ENCODE measurements around the gene ORM2.

Gene ORM2

DNA sequence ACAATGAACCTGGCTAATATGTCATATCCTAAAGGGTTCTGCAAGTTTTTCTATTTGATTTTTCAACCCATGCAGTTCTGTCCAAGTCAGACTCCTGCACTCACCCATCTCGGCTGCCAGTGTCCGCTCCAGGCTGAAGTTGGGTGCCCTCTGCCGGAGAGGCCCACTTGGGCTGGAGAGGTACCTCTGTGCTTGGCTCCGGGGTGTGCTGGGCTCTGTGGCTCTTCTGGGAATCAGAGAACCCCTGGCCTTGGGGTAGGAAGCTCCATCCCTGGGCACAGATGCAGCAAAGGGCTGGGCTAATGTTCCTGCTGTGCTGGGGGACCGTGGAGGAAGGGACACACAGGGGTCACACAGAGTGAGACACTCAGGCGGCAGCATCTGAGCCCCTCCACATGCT, 26.2 kb downstream of the ORM2 start:
- no peak for DNase-seq

DNA sequence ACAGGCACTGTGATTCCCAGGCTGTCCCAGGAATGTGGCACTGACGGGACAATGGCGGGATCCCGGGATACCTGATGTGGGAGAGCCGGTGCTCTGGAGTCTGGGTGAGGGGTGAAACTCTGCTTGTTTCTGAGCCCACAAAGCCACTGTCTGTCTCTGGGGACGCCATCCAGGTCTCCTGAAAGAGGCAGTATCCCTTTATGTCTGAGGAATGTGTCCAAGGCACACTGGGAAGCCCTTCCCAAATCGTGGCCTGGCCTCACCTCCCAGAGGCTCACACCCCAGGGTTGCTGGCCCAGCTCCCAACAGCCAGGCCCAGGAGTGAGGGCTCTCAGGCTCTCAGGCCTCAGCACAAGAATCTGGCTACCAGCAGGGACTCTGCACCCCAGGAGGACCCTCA, 27.1 kb downstream of the ORM2 start:
- DNase-seq, result no peak

DNA sequence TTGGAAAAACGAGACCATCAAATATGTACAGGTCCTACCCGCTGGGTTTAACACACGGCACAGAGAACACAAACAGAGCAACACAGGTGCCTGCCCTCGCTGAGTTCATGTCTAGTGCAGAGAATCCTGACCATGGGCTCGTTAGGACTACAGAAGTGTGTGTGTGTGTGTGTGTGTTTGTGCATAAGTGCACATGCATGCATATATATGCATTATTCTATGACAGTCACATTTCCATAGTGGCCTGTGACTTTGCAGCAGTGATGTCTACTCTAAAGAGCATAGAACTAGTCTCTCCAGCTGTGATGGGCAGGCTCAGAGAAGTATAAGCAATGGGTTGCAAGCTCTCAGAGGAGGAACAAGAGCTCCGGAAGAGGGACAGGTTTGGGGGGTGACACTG, 27.7 kb downstream of the ORM2 start:
- no peak for DNase-seq

DNA sequence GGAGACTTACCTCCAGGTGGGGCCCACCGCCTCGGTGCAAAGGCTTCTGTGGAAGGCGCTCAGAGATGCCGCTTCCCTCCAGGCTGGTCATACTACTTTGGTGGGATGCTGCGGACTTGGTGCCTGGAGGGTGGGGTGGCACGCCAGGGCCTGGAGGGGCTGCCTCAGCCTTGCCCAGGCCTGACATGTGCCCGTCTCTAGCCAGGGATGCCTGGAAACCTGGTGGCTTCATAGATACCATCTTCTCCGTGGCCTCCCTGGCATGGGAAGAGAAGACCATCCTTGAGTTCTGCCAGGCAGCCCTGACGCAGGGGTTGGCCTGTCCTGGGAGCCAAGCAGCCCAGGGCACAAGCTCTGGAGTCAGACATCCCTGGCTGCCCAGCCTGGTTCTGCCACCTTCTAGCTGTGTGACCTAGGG, 28.3 kb downstream of the ORM2 start:
- no peak for DNase-seq

DNA sequence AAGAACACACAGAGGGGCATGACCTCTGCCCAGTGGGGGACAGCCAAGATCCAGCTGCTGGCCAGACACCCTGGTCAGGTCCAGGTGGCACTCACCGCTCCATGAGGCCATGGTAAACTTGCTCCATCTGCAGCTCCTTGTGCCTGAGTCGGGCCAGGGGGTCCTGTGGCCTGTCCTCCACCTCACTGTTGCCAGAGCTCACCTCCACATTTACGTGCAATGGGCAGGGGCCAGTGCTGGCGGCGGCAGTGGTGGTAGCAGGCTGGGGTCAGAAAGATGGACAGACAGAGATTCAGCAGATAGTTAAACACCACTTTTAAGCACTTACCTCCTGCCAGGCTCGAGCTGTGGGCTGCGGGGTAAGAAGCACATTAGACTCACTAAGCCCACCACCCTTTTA, 30.1 kb downstream of the ORM2 start:
- no peak for DNase-seq

DNA sequence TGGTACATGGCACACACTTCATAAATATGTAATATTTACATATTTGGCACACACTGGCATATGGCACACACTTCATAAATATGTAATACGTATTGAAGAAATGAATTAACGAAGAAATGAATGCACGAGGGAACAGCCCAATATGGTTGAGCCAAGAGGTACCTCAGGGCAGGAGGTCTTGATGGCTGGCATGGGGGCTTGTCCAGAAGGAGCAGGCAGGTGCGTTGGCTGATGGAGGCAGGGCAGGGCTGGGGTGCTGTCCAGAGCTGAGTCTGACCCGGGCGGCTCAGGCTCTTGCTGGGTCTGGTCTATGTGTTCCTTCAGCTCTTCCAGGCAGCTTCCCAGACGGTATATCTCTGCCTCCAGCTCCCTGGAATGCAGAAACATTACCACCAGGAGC, 31.9 kb downstream of the ORM2 start:
- no peak for DNase-seq

DNA sequence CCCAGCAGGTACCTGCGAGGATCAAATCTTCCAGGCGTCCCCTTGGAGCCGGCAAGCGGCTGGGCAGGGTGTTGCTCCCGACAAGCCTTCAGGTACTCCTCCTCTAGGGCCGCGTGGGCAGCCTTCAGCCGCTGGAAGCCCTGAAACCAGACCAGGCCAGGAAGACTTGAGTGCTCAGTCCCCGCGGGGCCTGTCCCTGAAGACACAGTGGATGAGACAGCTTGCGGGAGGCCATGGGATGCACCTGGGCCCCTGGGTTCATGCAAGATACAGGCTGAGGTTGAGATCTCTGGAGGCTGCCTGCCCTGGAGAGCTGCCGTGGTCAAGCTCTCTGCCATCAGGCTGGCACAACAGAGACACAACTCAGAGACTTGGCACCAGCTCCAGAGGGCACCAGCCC, 32.7 kb downstream of the ORM2 start:
- DNase-seq, result no peak

DNA sequence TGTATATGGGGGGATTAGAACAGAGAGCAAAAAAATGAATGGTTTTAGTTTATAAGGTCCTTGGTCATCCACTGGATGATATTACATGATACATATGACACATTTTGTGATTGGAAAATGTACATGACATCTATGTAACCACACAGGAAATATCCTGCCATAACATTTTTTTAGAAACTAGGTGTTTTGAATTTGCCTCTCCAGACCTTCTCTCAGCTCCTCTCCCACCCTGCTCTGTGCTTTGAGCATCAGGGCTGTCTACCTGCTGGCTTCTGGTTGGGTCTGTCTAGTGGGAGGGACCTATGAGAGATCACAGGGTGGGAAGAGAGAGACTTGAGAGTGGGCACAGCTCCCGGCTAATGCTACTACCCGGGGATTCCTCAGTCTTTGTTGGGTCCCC, 33.8 kb downstream of the ORM2 start:
- no peak for DNase-seq

DNA sequence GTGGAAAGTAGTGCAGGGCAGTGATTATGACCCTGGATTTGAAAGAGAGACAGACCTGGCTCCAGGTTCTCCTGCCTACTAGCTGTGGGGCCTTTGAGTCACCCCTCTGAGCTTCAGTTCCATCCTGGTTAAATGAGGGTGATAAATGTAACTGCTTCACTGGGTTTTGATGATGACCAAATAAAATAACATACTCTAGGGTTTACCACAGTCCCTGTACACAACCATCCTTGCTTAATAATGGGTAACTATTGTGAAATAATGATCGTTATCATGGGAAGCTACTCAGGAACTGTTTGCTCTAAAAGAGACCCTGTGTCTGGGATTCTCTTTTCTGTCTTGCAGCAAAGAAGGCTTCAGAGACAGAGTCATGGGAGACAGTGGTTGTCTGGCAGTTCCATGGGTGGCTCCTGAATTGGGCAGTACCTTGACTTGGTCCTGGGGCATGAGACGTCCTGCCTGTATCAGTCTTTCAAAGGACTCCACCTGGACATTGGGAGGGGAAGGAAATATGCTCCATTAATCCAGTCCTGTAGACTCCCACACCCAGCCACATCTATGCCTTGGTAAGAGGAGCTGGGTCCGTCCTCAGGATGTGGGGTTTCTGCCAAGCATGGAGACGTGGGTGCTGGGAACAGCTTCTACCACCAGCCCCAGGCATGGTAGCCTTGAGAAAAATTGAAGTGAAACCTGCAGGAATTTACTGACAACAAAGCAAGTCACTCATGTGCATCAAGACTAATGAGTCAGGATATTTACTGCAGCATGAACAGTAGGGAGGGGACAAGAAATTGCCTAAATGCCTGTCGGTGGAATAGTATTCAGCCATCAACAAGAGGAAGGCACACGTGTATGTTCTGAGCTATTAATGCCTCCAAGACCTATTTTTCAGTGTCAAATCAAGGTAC, 34.7 kb downstream of the ORM2 start:
- no peak for DNase-seq

DNA sequence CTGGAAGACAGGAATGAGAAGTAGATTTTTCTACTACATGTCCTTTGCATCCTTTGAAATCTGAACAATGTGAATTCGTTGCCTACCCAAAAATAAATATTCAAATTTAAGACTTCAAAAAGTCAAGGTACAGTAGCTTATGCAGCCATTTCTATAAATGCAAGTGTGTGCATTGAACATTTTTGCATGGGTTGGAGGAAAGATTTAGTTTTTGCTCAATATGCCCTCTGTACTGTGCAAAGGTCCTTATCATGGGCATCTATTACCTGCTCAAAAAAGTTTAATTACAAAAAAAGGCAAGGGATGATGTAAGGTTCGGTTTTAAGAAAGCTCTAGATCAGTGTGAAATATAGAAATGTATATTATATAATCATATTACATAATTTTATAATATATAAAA, 35.5 kb downstream of the ORM2 start:
- no peak for DNase-seq

DNA sequence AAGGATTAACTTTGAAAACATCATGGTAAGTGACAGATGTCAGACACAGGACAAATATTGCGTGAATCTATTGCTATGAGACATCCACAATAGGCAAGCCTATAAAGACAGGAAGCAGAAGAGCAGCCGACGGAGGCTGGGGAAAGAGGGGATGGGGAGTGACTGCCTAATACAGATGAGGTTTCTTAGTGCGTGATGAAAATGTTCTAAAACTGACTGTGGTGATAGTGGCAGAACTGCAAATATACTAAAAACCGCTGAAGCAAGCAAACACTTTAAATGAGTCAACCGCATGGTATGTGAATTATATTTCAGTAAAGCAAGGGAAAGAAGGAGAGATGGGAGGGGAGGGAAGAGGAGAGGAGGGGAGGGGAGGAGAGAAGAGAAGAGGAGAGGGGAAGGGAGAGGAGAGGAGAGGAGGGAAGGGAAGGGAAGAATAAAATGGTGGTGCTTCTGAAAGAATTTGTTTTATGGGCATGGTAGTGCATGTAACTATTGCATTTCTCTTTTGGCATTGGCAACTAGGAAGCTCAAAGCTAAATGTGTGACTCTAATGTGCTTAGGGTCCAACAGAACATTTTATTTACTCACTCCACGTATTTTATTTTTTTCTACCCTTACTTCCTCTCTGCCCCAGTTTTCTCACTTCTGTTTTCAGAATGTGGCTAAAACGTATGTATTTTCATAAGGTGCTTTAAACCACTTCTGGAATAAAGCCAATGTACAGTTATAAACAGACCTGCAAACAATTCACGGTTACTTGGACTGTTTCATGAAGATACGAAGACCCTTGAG, 36.9 kb downstream of the ORM2 start:
- no peak for DNase-seq

DNA sequence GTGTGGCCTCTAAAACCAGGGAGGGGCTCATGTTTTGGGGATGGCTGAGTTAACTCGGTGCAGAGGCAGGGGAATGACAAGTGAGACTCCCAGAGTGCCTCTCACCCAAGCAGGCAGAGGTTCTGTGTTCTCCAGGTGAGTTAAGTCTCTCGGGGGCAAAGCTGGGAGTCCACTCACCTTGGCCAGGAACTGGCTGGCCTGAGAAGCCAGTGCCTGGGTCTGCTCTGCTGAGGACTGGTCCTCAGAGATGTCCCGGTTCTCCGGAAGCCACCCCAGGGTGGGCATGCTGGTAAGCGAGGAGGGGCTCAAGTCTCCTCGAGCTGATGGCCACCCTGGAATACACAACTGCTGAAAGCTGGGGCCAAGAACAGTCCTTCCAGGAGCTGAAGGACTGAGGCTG, 37.7 kb downstream of the ORM2 start:
- no peak for DNase-seq

DNA sequence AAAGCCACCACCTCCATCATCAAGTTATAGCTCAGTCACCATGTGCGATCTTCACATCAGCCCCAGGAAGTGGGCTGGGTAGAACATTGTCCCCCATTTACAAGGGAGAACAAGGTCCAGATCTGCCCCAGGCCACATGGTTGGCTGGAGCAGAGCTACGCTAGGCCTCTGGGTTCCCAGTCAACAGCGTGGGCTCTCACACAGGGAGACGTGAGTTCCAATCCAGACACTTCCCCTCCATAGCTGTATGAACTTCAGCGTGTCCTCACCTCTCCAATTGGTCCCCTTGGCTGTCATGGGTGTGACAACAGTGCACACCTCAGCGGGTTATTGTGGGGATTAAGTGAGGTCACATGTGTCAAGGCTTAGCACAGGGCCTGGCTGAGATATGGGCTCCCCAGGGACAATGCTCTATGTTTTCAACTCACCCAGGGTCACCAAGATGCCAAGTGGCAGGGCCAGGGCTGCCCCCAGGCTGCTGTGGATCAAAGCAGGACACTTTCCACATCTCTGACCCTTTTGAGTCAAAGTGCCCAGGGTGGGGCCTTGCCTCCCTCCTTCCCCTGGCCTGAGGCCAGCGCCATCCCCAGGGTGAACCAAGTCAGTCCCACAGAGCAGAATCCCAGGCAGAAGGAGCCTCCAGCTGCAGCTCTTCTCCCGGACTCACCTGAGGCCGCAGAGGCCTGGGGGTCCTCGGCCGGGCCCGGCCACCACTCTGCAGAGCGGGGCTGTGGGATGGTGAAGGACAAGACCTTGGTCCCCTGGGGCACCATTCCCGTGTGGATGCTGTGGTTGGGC, 38.3 kb downstream of the ORM2 start:
- DNase-seq, result no peak

DNA sequence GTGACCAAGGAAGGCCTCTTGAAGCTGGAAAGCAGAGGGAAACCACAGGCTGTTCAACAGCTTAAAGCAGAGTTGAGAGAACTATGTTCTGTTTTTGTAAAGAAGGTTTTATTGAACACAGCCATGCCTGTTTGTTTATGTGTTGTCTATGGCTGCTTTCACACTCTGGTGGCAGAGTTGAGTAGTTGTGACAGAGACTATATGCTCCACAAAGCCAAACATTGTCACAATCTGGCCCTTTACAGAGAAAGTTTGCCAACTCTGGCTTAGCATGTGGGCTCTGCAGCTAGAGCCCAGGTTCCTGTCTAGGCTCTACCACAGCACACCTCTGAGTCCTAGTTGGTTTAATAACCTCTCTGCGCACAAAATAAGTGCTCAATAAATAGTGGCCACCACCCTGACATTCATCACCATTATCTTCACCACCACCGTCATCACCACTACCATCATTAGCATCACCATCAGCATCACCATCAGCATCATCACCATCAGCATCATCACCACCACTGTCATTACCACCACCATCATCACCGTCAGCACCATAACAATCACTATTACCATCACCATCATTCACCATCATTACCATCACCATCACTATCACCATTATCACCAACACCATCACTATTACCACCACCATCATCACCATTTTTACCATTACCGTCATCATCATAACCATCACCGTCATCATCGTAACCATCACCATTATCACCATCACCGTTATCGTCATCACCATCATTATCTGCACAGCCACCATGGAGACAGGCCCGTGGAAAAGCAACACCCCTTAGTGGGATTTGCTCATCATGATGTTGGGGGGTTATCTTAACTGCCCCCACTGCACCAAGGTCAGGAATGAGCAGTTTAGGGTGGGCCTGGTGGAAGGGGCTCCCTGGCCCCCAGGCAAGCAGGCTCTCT, 39.8 kb downstream of the ORM2 start:
- no peak for DNase-seq

DNA sequence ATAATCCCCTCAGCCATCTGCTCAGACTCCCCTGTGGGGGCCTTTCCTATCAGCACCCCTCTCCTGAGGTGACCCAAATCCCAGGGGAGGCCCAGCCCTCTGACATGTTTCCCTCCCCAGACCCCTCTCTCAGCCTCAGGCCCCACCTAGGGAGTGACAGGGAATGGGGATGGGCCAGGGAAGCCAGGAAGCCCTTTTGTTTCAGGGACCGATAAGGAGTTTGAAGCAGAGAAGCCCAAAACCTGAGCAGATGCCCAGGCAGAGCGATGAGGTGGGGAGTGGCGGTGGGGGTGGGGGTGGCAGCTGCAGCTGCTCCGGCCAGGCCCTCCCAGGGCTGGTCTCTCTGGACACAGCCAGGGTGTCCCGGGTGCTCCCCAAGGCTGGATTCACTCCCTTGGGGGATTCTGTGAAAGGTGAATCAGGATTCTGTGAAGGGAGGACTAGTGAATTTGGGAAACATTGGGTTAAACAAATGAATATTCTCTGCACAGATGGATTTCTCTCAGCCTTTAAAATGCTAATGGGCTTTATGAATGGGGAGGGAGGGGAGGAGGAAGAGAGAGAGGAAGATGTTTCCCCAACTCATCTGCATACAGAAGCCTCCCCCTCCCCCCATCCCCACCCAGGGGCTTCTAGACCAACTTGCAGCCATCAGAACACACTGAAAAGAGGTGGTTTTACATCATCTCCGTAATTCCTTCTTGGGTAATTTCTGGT, 40.7 kb downstream of the ORM2 start:
- no peak for DNase-seq

DNA sequence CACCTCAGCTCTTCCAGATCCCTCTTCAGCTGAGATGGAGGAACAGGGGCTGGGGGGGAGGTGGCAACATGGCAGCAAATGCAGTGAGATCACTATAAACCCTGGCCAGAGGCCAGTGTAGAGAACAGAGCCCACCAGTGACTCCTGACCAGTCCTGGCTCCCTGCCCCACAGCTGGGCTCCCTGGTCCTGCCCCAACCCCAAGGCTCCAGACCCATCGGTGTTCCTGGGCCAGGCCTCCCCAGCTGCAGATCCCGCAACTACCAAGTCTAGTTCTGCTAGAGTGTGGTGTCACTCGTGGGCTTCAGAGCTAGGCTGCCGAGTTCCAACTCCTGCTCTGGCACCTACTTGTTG, 41.3 kb downstream of the ORM2 start:
- no peak for DNase-seq

DNA sequence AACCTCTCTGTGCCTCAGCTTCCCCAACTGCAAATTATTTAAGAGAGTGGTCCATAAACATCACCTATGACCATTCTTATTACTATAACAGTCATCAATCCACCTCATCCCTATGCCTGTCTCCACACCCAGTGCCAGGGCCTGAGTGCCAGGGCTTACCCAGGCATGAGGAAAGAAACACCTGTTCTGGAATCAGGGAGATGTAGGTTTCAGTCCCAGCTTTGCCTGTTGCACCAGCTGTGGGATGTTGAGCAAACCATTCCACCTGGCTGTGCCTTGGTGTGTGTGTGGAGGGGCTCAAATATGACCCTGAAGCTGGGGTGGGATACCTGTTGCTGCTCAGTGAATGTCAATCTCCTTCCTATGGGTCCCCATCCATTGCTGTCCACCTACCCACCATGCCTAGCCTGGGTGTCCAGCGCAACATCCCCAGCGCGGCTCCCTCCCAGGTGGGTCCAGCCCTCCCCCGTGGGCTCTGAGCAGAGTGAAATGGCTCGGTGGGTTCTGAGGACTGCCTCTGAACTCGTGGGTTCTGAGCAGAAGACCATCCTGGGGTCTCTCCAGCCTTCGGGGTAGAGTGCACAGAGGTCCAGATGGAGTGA, 41.8 kb downstream of the ORM2 start:
- DNase-seq, result no peak

DNA sequence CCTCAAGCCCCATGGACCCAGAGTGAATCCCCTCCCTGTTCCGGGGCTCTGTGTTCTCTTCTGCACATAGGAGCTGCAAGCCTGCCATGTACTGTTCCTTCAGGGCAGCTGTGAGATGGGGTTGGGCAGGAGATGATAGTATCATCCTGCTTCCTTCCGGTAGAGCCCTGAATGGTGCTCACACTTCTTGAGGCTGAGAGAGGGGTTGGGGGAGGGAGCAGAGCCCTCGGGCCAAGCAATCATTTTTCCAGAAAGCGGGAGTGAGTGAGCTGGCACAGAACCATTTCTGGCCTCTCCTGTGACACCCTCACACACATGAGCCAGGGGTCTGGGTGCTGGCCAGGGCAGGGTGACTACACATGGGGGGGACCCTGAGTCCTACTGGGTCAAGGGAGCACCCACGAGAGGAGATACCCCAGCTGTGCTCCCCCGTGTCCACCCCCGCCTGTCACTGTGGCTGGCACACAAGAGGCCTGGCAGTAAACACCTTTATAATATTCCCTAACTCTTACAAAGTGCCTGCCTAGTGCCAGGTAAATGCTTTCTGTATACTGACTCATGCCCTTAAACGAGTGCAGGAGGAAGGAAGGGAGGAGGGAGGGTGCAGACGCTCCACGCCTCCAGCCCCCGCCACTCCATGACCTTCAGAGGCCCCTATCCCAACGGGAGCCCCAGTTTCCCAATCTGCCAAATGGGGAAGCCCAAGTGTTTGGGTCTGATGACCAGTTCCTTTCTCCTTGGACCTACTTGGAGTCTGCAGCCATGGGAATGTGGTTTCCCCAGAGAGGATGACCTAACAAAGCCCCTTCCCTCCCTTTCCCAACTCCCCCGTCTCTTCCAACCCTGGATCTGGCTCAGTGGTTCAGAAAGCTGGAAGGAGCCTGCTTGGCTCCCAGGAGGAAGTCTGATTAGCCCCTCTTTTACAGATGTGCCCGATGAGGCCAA, 42.6 kb downstream of the ORM2 start:
- DNase-seq, result no peak

DNA sequence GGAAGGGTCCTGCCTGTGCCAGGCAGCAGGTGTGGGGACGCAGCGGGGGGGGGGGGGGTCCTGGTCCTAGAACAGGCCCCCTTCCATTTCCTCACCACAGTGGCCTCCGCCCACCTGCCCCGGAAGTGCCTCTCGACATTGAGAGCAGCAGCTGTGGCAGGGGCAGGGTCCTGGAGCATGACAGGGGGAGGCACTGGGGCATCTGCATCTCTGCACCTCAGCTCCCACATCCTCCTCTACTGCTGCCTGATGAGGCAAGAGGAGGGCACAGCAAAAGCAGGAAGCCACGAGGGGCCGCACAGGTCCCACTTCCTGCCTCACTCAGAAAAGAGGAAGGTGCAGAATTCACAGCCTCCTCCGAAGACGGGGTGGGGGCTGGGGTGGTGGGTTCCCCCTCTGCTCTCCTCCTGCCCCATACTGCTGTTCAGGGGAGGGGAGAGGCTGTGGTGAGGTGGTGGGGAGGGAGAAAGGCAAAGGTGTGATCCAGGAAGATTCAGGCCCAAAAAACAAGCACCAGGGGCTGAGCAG, 43.3 kb downstream of the ORM2 start:
- no peak for DNase-seq

All from NCI-H2227 treated with DMSO at 0.1 percent for 48 hours (cell line).